Stomach (tissue), 9 donors: ENCODE data around the gene PTPRT. TPM values are rescaled to one million over a fixed set of nuclear protein-coding genes. Genes with fewer than 3 reads are reported as not detected.
"Not testable (repeated sequence)": the region's sequence is repeated elsewhere in the genome, so short reads cannot be mapped to it uniquely, and the experiment has no call there.

Experiments used
- DNase-seq, 2 donors: peaks; one replicate each; pipeline versions ENCODE4 v3.0.0 to v3.0.0-alpha.2; 2013 to 2019
- H3K27ac ChIP-seq, 5 donors: fragments of 200-600 bp in 4 of 5; sonication (generic) in 4 of 5; one replicate each; pipeline ENCODE4 v1.5.1; 2013 to 2019; ENCODE audit warnings: mild to moderate bottlenecking in 1 of 5, moderate library complexity in 1 of 5
- H3K27me3 ChIP-seq, 3 donors: fragments of 200-600 bp; sonication (generic); one replicate each; pipeline ENCODE4 v1.5.1; 2017 to 2019; ENCODE audit warnings: mixed run types in 1 of 3
- H3K36me3 ChIP-seq, 4 donors: fragments of 200-600 bp; sonication (generic); 1 replicate in 3 of 4; 2 replicates in 1 of 4; pipeline ENCODE4 v1.5.1; 2016 to 2019
- H3K4me1 ChIP-seq, 4 donors: fragments of 200-600 bp; sonication (generic); one replicate each; pipeline ENCODE4 v1.5.1; 2016 to 2019
- H3K4me3 ChIP-seq, 4 donors: fragments of 200-600 bp; sonication (generic) in 3 of 4; one replicate each; pipeline ENCODE4 v1.5.1; 2016 to 2019; ENCODE audit warnings: mild to moderate bottlenecking in 1 of 4
- H3K9me3 ChIP-seq, 4 donors: fragments of 200-600 bp; sonication (generic); one replicate each; pipeline ENCODE4 v1.5.1; 2016 to 2019
- EP300 ChIP-seq: sonication (generic); formaldehyde crosslinking; IDR thresholded peaks from one replicate; pipeline ENCODE4 v1.6.1; 2017; ENCODE audit warnings: antibody characterized with exemption
- POLR2A ChIP-seq, 4 donors: fragments of 450-650 bp; IDR thresholded peaks; one replicate each; pipeline ENCODE4 v1.6.1; 2016; ENCODE audit warnings: antibody characterized with exemption in 4 of 4, control low read depth in 2 of 4, mild to moderate bottlenecking in 1 of 4, moderate library complexity in 1 of 4
- POLR2AphosphoS5 ChIP-seq, 3 donors: sonication (generic); formaldehyde crosslinking; IDR thresholded peaks; one replicate each; pipeline ENCODE4 v1.6.1; 2016; ENCODE audit warnings: antibody characterized with exemption in 3 of 3
- whole genome bisulfite sequencing, 5 donors: extraction: QIAGEN DNeasy Blood & Tissue Kit in 3 of 5; methylation state at CpG; one replicate each; pipeline versions ENCODE4 v1.1.5 to v1.1.7; 2013 to 2018; 5-methylcytosine and 5-hydroxymethylcytosine counted together
- intact Hi-C: fragments of 100-400 bp; cut with DNase I; formaldehyde crosslinking; loops from one replicate; pipeline ENCODE4 v1.15.1; 2023; ENCODE audit warnings: low total_unique reads
- polyA plus RNA-seq, 3 donors: library from polyadenylated mRNA; stranded (reverse); fragments of 200-250 nt; gene quantifications; one replicate each; pipeline ENCODE4 v1.2.3, GENCODE V29; 2013
- total RNA-seq, 5 donors: library from RNA; depleted of rRNA; stranded (reverse); fragments of >200 nt; gene quantifications; one replicate each; pipeline versions ENCODE4 v1.1.0 to v1.2.3, GENCODE V29; 2014 to 2016
- TF ChIP-seq, protein P1 (sequence below), 7 experiments: fragments of 450-650 bp in 4 of 7; fragments of 200-600 bp in 3 of 7; sonication (generic) in 3 of 7; IDR thresholded peaks; one replicate each; pipeline ENCODE4 v1.5.1; 2016 to 2019; ENCODE audit warnings: antibody characterized with exemption in 7 of 7, control low read depth in 2 of 7, mild to moderate bottlenecking in 1 of 7
- donor health status: healthy with polysubstance abuse.
- donor health status: Bipolar disorder and iron deficiency.
- donor health status: healthy.

The PTPRT gene
- total and polyA plus RNA-seq, 8 donors = 0.05 to 11.6 (median 1.7) TPM; not detected in 2

DNA sequence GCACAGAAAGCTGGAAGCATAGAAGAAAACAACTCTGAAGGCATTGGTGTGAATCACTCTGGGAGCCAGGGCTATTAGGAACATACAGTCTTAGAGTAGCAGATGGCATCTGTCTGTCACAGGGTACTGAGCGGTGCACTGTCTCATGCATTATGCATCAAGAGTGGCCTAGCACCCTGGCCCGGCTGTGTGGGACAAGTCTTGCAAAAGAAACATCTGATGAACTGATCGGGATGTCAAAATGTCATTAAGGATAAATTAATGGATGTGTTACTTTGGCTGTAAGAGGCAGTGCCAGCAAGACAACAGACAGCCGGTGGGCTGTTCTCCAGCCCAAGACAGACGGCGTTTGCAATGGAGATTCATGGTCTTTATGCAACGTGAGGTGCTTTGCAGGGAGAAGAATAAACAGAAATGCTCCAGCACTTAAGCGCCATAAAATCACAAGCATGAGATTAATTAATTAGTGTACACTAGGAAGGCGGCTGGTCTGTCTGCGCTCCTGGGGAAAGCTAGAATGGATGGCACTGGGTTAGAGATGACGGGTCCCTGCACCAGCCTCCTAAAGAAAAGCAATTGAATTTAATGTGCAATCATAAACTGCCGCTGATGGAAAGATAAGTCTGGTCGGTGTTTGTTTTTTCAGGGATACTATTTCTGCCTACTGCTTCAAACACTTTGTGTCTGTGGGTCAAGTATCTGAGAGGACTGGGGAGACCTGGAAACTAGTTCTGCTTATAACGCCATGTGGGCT is 970.9 kb downstream of the PTPRT start:
- 62 to 72% (median 72%) methylated on average over 14 of the region's 14 CpGs for WGBS, 5 donors
- intact Hi-C loops = no loop called here
- no peaks in the 10 kb centered on the region for H3K9me3 ChIP-seq
- peak in 1 of 2 donors; percentile 8 for DNase-seq
- TF ChIP-seq POLR2AphosphoS5 (IDR thresholded peaks at IDR 0.05) (no peak), POLR2A (IDR thresholded peaks at IDR 0.05) (no peak), EP300 (no peak)
- TF ChIP-seq, protein P1, sequence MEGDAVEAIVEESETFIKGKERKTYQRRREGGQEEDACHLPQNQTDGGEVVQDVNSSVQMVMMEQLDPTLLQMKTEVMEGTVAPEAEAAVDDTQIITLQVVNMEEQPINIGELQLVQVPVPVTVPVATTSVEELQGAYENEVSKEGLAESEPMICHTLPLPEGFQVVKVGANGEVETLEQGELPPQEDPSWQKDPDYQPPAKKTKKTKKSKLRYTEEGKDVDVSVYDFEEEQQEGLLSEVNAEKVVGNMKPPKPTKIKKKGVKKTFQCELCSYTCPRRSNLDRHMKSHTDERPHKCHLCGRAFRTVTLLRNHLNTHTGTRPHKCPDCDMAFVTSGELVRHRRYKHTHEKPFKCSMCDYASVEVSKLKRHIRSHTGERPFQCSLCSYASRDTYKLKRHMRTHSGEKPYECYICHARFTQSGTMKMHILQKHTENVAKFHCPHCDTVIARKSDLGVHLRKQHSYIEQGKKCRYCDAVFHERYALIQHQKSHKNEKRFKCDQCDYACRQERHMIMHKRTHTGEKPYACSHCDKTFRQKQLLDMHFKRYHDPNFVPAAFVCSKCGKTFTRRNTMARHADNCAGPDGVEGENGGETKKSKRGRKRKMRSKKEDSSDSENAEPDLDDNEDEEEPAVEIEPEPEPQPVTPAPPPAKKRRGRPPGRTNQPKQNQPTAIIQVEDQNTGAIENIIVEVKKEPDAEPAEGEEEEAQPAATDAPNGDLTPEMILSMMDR (IDR thresholded peaks at IDR 0.05) = no peak
- no peaks in the 10 kb centered on the region for H3K4me1 ChIP-seq
- no peak overlapping the region for H3K4me3 ChIP-seq
- H3K36me3 ChIP-seq = no peaks in the 10 kb centered on the region
- peaks cover 0 to 4% (median 0%) of the 10 kb centered on the region in 3 donors for H3K27me3 ChIP-seq
- no peak overlapping the region for H3K27ac ChIP-seq

DNA sequence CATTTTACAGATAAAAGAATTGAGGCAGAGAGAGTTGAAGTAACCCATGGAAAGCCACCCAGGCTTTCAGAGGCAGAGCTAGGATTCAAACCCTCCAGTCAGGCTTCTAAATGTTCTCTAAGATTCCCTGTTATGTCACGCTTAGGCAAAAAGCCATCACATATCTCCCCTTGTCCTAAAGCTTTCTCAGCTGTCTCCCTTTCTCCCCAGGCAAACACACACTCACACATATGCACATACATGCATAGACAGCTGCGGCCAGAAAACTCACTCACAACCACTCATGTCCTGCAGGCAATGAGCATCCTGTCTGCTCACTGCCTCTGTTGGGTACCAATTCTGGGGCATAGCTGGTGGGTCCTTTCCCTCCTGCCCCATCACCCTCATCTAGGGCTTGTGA is 975.6 kb downstream of the PTPRT start:
- Histone ChIP-seq H3K4me3 (no peak overlapping the region), H3K27ac (no peak overlapping the region), H3K9me3 (no peaks in the 10 kb centered on the region), H3K27me3 (peaks cover 0 to 4% (median 0%) of the 10 kb centered on the region in 3 donors), H3K4me1 (no peaks in the 10 kb centered on the region), H3K36me3 (no peaks in the 10 kb centered on the region)
- 74 to 89% (median 77%) methylated on average over 2 of the region's 2 CpGs for WGBS, 5 donors
- no peak for DNase-seq
- intact Hi-C loops = no loop called here
- TF ChIP-seq EP300 = no peak
- TF ChIP-seq POLR2A (IDR thresholded peaks at IDR 0.05) = no peak
- TF ChIP-seq, protein P1 (IDR thresholded peaks at IDR 0.05) = no peak
- TF ChIP-seq POLR2AphosphoS5 (IDR thresholded peaks at IDR 0.05) = no peak

DNA sequence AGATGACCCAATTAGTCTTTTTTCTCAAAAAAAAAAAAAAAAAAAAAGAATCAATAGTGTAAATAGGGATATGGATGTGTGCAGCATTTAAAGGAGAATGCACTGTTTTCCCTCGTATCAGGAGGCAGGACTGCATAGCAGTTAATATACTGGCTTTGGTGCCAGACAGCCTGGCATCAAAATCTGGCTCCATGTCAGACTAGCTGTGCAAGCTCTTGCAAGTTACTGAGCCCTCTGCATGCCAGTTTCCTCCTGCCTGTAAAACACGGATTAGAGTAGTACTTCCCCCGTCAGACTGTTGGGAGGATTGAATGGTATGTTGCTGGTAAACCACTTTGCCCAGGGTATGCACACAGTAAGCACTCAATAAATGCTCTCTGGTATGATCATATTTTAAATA is 977.3 kb downstream of the PTPRT start:
- intact Hi-C loops = no loop called here
- Histone ChIP-seq H3K36me3 (no peaks in the 10 kb centered on the region), H3K9me3 (no peaks in the 10 kb centered on the region), H3K27me3 (no peaks in the 10 kb centered on the region), H3K4me3 (no peak overlapping the region), H3K27ac (no peak overlapping the region), H3K4me1 (no peaks in the 10 kb centered on the region)
- TF ChIP-seq, protein P1 (IDR thresholded peaks at IDR 0.05) = no peak
- TF ChIP-seq EP300 = no peak
- no peak for TF ChIP-seq POLR2AphosphoS5 (IDR thresholded peaks at IDR 0.05)
- no peak for TF ChIP-seq POLR2A (IDR thresholded peaks at IDR 0.05)
- DNase-seq = no peak
- 73 to 81% (median 78%) methylated on average over 3 of the region's 3 CpGs for WGBS, 5 donors

DNA sequence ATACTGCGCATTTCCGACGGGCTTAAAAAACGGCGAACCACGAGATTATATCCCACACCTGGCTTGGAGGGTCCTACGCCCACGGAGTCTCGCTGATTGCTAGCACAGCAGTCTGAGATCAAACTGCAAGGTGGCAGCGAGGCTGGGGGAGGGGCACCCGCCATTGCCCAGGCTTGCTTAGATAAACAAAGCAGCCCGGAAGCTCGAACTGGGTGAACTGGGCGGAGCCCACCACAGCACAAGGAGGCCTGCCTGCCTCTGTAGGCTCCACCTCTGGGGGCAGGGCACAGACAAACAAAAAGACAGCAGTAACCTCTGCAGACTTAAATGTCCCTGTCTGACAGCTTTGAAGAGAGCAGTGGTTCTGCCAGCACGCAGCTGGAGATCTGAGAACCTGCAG is 983.1 kb downstream of the PTPRT start:
- H3K27ac ChIP-seq, intact Hi-C loops, DNase-seq, H3K4me1 ChIP-seq, H3K4me3 ChIP-seq, H3K27me3 ChIP-seq, H3K36me3 ChIP-seq, H3K9me3 ChIP-seq: not testable (repeated sequence)
- WGBS, 5 donors = 28 to 62% (median 55%) methylated on average over 5 to 15 of the region's 15 CpGs

DNA sequence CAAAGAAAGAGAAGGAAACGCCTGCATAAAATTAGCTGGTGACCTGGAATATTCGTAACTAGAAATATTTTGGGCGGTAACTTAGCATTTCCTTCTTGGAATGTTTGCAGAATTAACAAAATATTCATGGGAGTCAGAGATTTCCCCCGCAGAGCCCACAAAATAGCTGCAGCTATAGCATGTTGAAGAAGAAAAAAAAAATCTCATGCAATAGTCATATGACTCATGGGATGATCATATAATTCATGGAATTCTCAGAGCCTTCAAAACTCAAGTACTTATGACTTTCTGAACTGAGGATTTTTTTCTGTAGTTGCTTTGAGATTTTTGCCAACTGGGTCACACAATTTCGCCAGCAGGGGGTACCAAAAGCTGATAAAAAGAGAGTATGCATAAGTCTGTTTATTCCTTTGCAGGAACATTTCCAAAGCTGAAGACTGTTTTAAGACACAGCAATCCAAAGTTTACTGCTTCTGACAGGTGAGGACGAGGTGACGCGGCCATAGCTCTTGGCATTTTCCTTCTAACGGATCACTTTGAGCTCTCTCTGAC is 985.5 kb downstream of the PTPRT start:
- Histone ChIP-seq H3K36me3 (no peaks in the 10 kb centered on the region), H3K27ac (no peak overlapping the region), H3K4me1 (no peaks in the 10 kb centered on the region), H3K9me3 (no peaks in the 10 kb centered on the region), H3K27me3 (no peaks in the 10 kb centered on the region), H3K4me3 (no peak overlapping the region)
- WGBS, 5 donors = 58 to 67% (median 61%) methylated on average over 9 of the region's 9 CpGs
- intact Hi-C loops = no loop called here
- TF ChIP-seq POLR2A (IDR thresholded peaks at IDR 0.05) = no peak
- TF ChIP-seq, protein P1 (IDR thresholded peaks at IDR 0.05) = peak in 1 of 7 experiments; percentile 19
- DNase-seq = peak in 1 of 2 donors; percentile 55
